H9 (cell line): ENCODE results near the gene CWH43. TPM values are rescaled to one million over a fixed set of nuclear protein-coding genes. Genes with fewer than 3 reads are reported as not detected.

Experiments
- DNase-seq: peaks from one replicate; pipeline ENCODE4 v3.0.0-alpha.2; 2017
- H2AFZ ChIP-seq: one replicate; pipeline ENCODE4 v1.6.1; 2013; ENCODE audit warnings: mild to moderate bottlenecking, low read length, control low read depth, moderate library complexity
- H2AK5ac ChIP-seq: 2 replicates; pipeline ENCODE4 v1.6.1; 2013; ENCODE audit warnings: low read length, control low read depth, mixed read lengths; ENCODE audit not compliant: insufficient read length
- H2BK120ac ChIP-seq: one replicate; pipeline ENCODE4 v1.6.1; 2013; ENCODE audit warnings: low read depth, mild to moderate bottlenecking, low read length, control low read depth, inconsistent platforms; ENCODE audit not compliant: poor library complexity, severe bottlenecking
- H2BK12ac ChIP-seq: 2 replicates; pipeline ENCODE4 v1.6.1; 2013; ENCODE audit warnings: low read length, control low read depth, mixed read lengths, low read depth; ENCODE audit not compliant: insufficient read length
- H2BK15ac ChIP-seq: 2 replicates; pipeline ENCODE4 v1.6.1; 2013; ENCODE audit warnings: low read depth, low read length, control low read depth
- H2BK20ac ChIP-seq: one replicate; pipeline ENCODE4 v1.6.1; 2013; ENCODE audit warnings: low read depth, mild to moderate bottlenecking, low read length, control low read depth, inconsistent platforms; ENCODE audit not compliant: poor library complexity, severe bottlenecking
- H2BK5ac ChIP-seq: 2 replicates; pipeline ENCODE4 v1.6.1; 2013; ENCODE audit warnings: low read length, control low read depth, mixed read lengths; ENCODE audit not compliant: insufficient read length
- H3K14ac ChIP-seq: 2 replicates; pipeline ENCODE4 v1.6.1; 2013; ENCODE audit warnings: low read length, control low read depth; ENCODE audit not compliant: insufficient read depth
- H3K18ac ChIP-seq: 2 replicates; pipeline ENCODE4 v1.6.1; 2013; ENCODE audit warnings: low read depth, mild to moderate bottlenecking, mixed read lengths, low read length, control low read depth; ENCODE audit not compliant: insufficient read length
- H3K23ac ChIP-seq: 2 replicates; pipeline ENCODE4 v1.6.1; 2013; ENCODE audit warnings: low read length, control low read depth, mixed read lengths, low read depth; ENCODE audit not compliant: insufficient read length
- H3K23me2 ChIP-seq: 2 replicates; pipeline ENCODE4 v1.6.1; 2013; ENCODE audit warnings: low read depth, mild to moderate bottlenecking, mixed read lengths, low read length, control low read depth; ENCODE audit not compliant: insufficient read length, poor library complexity, severe bottlenecking
- H3K27ac ChIP-seq: 2 replicates; pipeline ENCODE4 v1.5.1; 2013; ENCODE audit warnings: low read length, control low read depth, mixed read lengths, low read depth; ENCODE audit not compliant: insufficient read length
- H3K27me3 ChIP-seq: 2 replicates; pipeline ENCODE4 v1.6.1; 2013; ENCODE audit warnings: low read length, control low read depth, inconsistent platforms; ENCODE audit not compliant: insufficient read depth
- H3K4ac ChIP-seq: 2 replicates; pipeline ENCODE4 v1.6.1; 2013; ENCODE audit warnings: low read depth, mild to moderate bottlenecking, control low read depth, inconsistent platforms, low read length, moderate library complexity
- H3K4me1 ChIP-seq: 2 replicates; pipeline ENCODE4 v1.6.1; 2013; ENCODE audit warnings: low read length, control low read depth, inconsistent platforms; ENCODE audit not compliant: insufficient read depth
- H3K4me2 ChIP-seq: 2 replicates; pipeline ENCODE4 v1.6.1; 2013; ENCODE audit warnings: low read length, control low read depth, mixed read lengths; ENCODE audit not compliant: insufficient read length, insufficient read depth
- H3K56ac ChIP-seq: 2 replicates; pipeline ENCODE4 v1.6.1; 2013; ENCODE audit warnings: low read depth, mild to moderate bottlenecking, mixed read lengths, low read length, control low read depth; ENCODE audit not compliant: insufficient read length
- H3K79me1 ChIP-seq: 2 replicates; pipeline ENCODE4 v1.6.1; 2013; ENCODE audit warnings: low read depth, mild to moderate bottlenecking, moderate library complexity, low read length, control low read depth, inconsistent platforms; ENCODE audit not compliant: insufficient read depth, poor library complexity, severe bottlenecking
- H3K79me2 ChIP-seq: 2 replicates; pipeline ENCODE4 v1.6.1; 2013; ENCODE audit warnings: low read length, control low read depth, inconsistent platforms; ENCODE audit not compliant: insufficient read depth
- H3K9ac ChIP-seq: 2 replicates; pipeline ENCODE4 v1.6.1; 2013; ENCODE audit warnings: low read length, control low read depth, mixed read lengths; ENCODE audit not compliant: insufficient read length; ENCODE audit errors: extremely low read depth
- H3K9me3 ChIP-seq: one replicate; pipeline ENCODE4 v1.6.1; 2013; ENCODE audit warnings: low read depth, low read length, inconsistent platforms; ENCODE audit not compliant: control insufficient read depth
- H3T11ph ChIP-seq: one replicate; pipeline ENCODE4 v1.6.1; 2013; ENCODE audit warnings: mild to moderate bottlenecking, low read length, control low read depth, inconsistent platforms
- H4K20me1 ChIP-seq: one replicate; pipeline ENCODE4 v1.6.1; 2013; ENCODE audit not compliant: control insufficient read depth, insufficient read length, insufficient read depth
- H4K5ac ChIP-seq: 2 replicates; pipeline ENCODE4 v1.6.1; 2013; ENCODE audit warnings: low read depth, mild to moderate bottlenecking, mixed read lengths, low read length, control low read depth; ENCODE audit not compliant: insufficient read length
- H4K8ac ChIP-seq: replicated peaks from 2 replicates; pipeline ENCODE4 v1.6.1; 2013; ENCODE audit warnings: low read length, control low read depth, mixed read lengths, low read depth; ENCODE audit not compliant: insufficient read length
- H4K91ac ChIP-seq: 2 replicates; pipeline ENCODE4 v1.6.1; 2013; ENCODE audit warnings: low read depth, mild to moderate bottlenecking, moderate library complexity, mixed read lengths, low read length, control low read depth; ENCODE audit not compliant: insufficient read length
- H3K27ac Mint-ChIP-seq, 3 experiments: 2 replicates in 2 of 3; 3 replicates in 1 of 3; pipeline ENCODE4 v1.8.0; 2020 to 2021; ENCODE audit warnings: mixed read lengths in 3 of 3, mild to moderate bottlenecking in 1 of 3, moderate library complexity in 1 of 3
- H3K27me3 Mint-ChIP-seq: 2 replicates; pipeline ENCODE4 v1.8.0; 2021; ENCODE audit warnings: low read depth, mild to moderate bottlenecking, moderate library complexity, mixed read lengths
- H3K36me3 Mint-ChIP-seq, 3 experiments: 2 replicates in 2 of 3; 3 replicates in 1 of 3; pipeline ENCODE4 v1.8.0; 2020 to 2021; ENCODE audit warnings: low read depth in 3 of 3, mixed read lengths in 3 of 3; ENCODE audit not compliant: insufficient read depth in 1 of 3
- H3K4me1 Mint-ChIP-seq, 2 experiments: 2 replicates each; pipeline ENCODE4 v1.8.0; 2020; ENCODE audit warnings: mixed read lengths in 2 of 2
- H3K4me3 Mint-ChIP-seq, 2 experiments: 2 replicates in 1 of 2; 3 replicates in 1 of 2; pipeline ENCODE4 v1.8.0; 2020 to 2021; ENCODE audit warnings: mild to moderate bottlenecking in 2 of 2, mixed read lengths in 2 of 2, moderate library complexity in 1 of 2
- H3K9me3 Mint-ChIP-seq, 2 experiments: 2 replicates in 1 of 2; 3 replicates in 1 of 2; pipeline ENCODE4 v1.8.0; 2020; ENCODE audit warnings: mild to moderate bottlenecking in 2 of 2, mixed read lengths in 2 of 2, moderate library complexity in 1 of 2
- CTCF ChIP-seq: fragments of 200-600 bp; sonication (generic); conservative IDR thresholded peaks from 3 replicates; pipeline ENCODE4 v1.8.0; 2021; ENCODE audit warnings: antibody characterized with exemption, mild to moderate bottlenecking
- total RNA-seq: library from RNA; stranded (reverse); gene quantifications from 2 replicates; pipeline ENCODE4 v1.2.1, GENCODE V29; 2021

Gene CWH43
- total RNA-seq, 1 experiment from 2014 or later = not detected

DNA sequence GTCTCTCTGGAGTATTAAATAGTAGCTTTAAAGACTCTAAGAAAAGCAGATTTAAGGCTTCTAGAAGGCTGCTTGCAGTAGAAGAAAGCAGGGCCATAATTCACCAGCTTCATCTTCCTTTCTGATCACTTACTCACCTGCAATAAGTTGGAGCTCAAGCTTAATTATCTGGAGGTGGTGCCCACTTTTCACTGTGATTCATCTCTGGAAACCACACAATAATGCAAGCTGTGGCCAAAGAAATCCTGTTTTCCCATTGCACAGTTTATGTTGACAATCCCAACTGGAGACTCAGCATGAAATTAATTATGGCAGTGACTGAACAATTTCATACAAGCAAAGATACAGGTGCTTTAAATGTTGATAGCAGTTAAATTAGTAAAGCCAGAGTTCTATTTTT lies 14.7 kb downstream of the CWH43 start:
- H3K4me3 Mint-ChIP-seq = no peak overlapping the region
- Histone ChIP-seq H3K9ac (no peak overlapping the region), H2AK5ac (no peak overlapping the region), H3K4me1 (no peaks in the 10 kb centered on the region), H3K14ac (no peak overlapping the region), H2BK120ac (no peak overlapping the region), H3K23ac (no peak overlapping the region), H3K79me1 (no peaks in the 10 kb centered on the region), H2BK5ac (no peak overlapping the region), H3K9me3 (peaks cover 70% of the 10 kb centered on the region), H4K20me1 (no peaks in the 10 kb centered on the region), H3T11ph (no peak overlapping the region), H3K4me2 (no peak overlapping the region), H2BK15ac (no peak overlapping the region), H3K79me2 (no peaks in the 10 kb centered on the region), H4K8ac (no peak overlapping the region), H3K4ac (no peak overlapping the region), H2AFZ (no peak overlapping the region), H2BK12ac (no peak overlapping the region), H3K56ac (no peak overlapping the region), H3K23me2 (no peaks in the 10 kb centered on the region), H4K91ac (no peak overlapping the region), H3K27me3 (no peaks in the 10 kb centered on the region), H3K18ac (no peak overlapping the region), H3K27ac (no peak overlapping the region), H2BK20ac (no peak overlapping the region), H4K5ac (no peak overlapping the region)
- H3K27me3 Mint-ChIP-seq = peaks cover 2% of the 10 kb centered on the region; the same call in 1 of the 2 replicates
- H3K27ac Mint-ChIP-seq = no peak overlapping the region
- H3K36me3 Mint-ChIP-seq = peaks cover 2 to 13% (median 5%) of the 10 kb centered on the region in 3 experiments; a peak in 5 of 7 replicates
- TF ChIP-seq CTCF = no peak
- DNase-seq = no peak
- H3K4me1 Mint-ChIP-seq = no peaks in the 10 kb centered on the region
- peaks cover 75 to 79% of the 10 kb centered on the region in 2 experiments for H3K9me3 Mint-ChIP-seq
